ENCODE results near the gene MRPL43.

MRPL43 gene

GRCh38 chr10:101013365-101013825, 26.1 kb upstream of the MRPL43 start:
- no peak overlapping the region for H3K4me3 ChIP-seq (ENCODE audit: low read depth, low read length)
- no peak for TF ChIP-seq CTCF (IDR thresholded peaks at IDR 0.05; ENCODE audit: low read depth, low read length, missing control alignments)
- DNase-seq (ENCODE audit: low read depth), result no peak

- TF ChIP-seq CTCF (IDR thresholded peaks at IDR 0.05; ENCODE audit: low read depth, low read length, missing control alignments), result peak; percentile 83
- H3K4me3 ChIP-seq (ENCODE audit: low read depth, low read length), result no peak overlapping the region
- no peak for DNase-seq (ENCODE audit: low read depth)
Measured at GRCh38 chr10:101012525-101013364, 25.4 kb upstream of the MRPL43 start.

- no peak overlapping the region for H3K4me3 ChIP-seq (ENCODE audit: low read depth, low read length)
- DNase-seq (ENCODE audit: low read depth), result no peak
- TF ChIP-seq CTCF (IDR thresholded peaks at IDR 0.05; ENCODE audit: low read depth, low read length, missing control alignments), result peak; percentile 6
Measured at GRCh38 chr10:101011517-101012423, 24.5 kb upstream of the MRPL43 start.

GRCh38 chr10:101010329-101010728, 23.0 kb upstream of the MRPL43 start:
- no peak for TF ChIP-seq CTCF (IDR thresholded peaks at IDR 0.05; ENCODE audit: low read depth, low read length, missing control alignments)
- no peak for DNase-seq (ENCODE audit: low read depth)
- H3K4me3 ChIP-seq (ENCODE audit: low read depth, low read length), result no peak overlapping the region

GRCh38 chr10:101008823-101009423, 21.6 kb upstream of the MRPL43 start:
- no peak for TF ChIP-seq CTCF (IDR thresholded peaks at IDR 0.05; ENCODE audit: low read depth, low read length, missing control alignments)
- H3K4me3 ChIP-seq (ENCODE audit: low read depth, low read length), result no peak overlapping the region
- no peak for DNase-seq (ENCODE audit: low read depth)

GRCh38 chr10:101007915-101008822, 20.9 kb upstream of the MRPL43 start:
- H3K4me3 ChIP-seq (ENCODE audit: low read depth, low read length), result no peak overlapping the region
- no peak for DNase-seq (ENCODE audit: low read depth)
- TF ChIP-seq CTCF (IDR thresholded peaks at IDR 0.05; ENCODE audit: low read depth, low read length, missing control alignments), result no peak
